Transverse colon (tissue), 4 donors: ENCODE measurements around the gene ACADM. TPM values are rescaled to one million over a fixed set of nuclear protein-coding genes. Genes with fewer than 3 reads are reported as not detected.
A peak's percentile ranks its signal among the peaks of the same experiment; 100 is the strongest.
"Not testable (repeated sequence)": the region's sequence is repeated elsewhere in the genome, so short reads cannot be mapped to it uniquely, and the experiment has no call there.

Experiments used
- DNase-seq: peaks from one replicate; pipeline ENCODE4 v3.0.0-alpha.2; 2019
- H3K27ac ChIP-seq, 4 donors: fragments of 200-600 bp; sonication (generic); 2 replicates each; pipeline ENCODE4 v1.5.1; 2016 to 2018; ENCODE audit warnings: inconsistent platforms in 4 of 4
- H3K27me3 ChIP-seq: fragments of 200-600 bp; sonication (generic); 2 replicates; pipeline ENCODE4 v1.5.1; 2017; ENCODE audit warnings: inconsistent platforms
- H3K36me3 ChIP-seq, 4 donors: fragments of 200-600 bp; sonication (generic); 2 replicates each; pipeline ENCODE4 v1.5.1; 2017 to 2019; ENCODE audit warnings: inconsistent platforms in 4 of 4
- H3K4me1 ChIP-seq, 4 donors: fragments of 200-600 bp; sonication (generic); 2 replicates each; pipeline ENCODE4 v1.5.1; 2017 to 2020; ENCODE audit warnings: inconsistent platforms in 4 of 4
- H3K4me3 ChIP-seq, 4 donors: fragments of 200-600 bp; sonication (generic); 1 replicate in 1 of 4; 2 replicates in 3 of 4; pipeline versions ENCODE4 v1.5.1 to v1.6.1; 2017 to 2019; ENCODE audit warnings: inconsistent platforms in 4 of 4
- H3K9me3 ChIP-seq, 2 donors: fragments of 200-600 bp; sonication (generic); 2 replicates each; pipeline ENCODE4 v1.5.1; 2017 to 2019; ENCODE audit warnings: inconsistent platforms in 2 of 2
- EP300 ChIP-seq: sonication (generic); formaldehyde crosslinking; IDR thresholded peaks from one replicate; pipeline ENCODE4 v1.6.1; 2017; ENCODE audit warnings: antibody characterized with exemption, low read depth
- POLR2A ChIP-seq: fragments of 450-650 bp; IDR thresholded peaks from one replicate; pipeline ENCODE4 v1.6.1; 2016; ENCODE audit warnings: antibody characterized with exemption, mild to moderate bottlenecking, moderate library complexity
- POLR2AphosphoS5 ChIP-seq, 3 donors: sonication (generic); formaldehyde crosslinking; IDR thresholded peaks; one replicate each; pipeline ENCODE4 v1.6.1; 2016; ENCODE audit warnings: antibody characterized with exemption in 3 of 3
- WGBS, 2 donors: methylation state at CpG; one replicate each; pipeline ENCODE4 v1.1.5; 2018; ENCODE audit warnings: low coverage in 1 of 2; 5-methylcytosine and 5-hydroxymethylcytosine counted together
- in situ Hi-C, 4 donors: fragments of 200-750 bp; cut with MboI; loops; one replicate each; pipeline versions ENCODE4 v1.15.0 to v1.15.1; 2017; ENCODE audit warnings: low sequenced_read_pairs in 3 of 4, low pct_ligation_motif_present in 1 of 4, low pct_unique_long_range_greater_than_20kb in 1 of 4
- intact Hi-C: fragments of 100-400 bp; cut with DNase I; formaldehyde crosslinking; loops from one replicate; pipeline ENCODE4 v1.15.1; 2023; ENCODE audit warnings: low total_unique reads
- small RNA-seq, 4 donors: library from RNA; depleted of rRNA; stranded (forward); fragments of <200 nt; gene quantifications; one replicate each; pipeline ENCODE3, GENCODE V24; 2016
- total RNA-seq, 4 donors: library from RNA; depleted of rRNA; stranded (reverse); fragments of >200 nt; gene quantifications; one replicate each; pipeline ENCODE4 v1.1.0, GENCODE V29; 2016
- TF ChIP-seq, protein P1 (sequence below), 5 experiments: fragments of 200-600 bp in 3 of 5; fragments of 450-650 bp in 2 of 5; sonication (generic) in 3 of 5; IDR thresholded peaks; 1 replicate in 2 of 5; 2 replicates in 3 of 5; pipeline ENCODE4 v1.5.1; 2016 to 2017; ENCODE audit warnings: antibody characterized with exemption in 5 of 5, inconsistent platforms in 3 of 5, mild to moderate bottlenecking in 2 of 5, moderate library complexity in 1 of 5

The ACADM gene
- total RNA-seq, 4 donors from 2014 or later = 34.4 to 138 (median 91.5) TPM

GRCh38 chr1:75808921-75809320 lies 84.4 kb downstream of the ACADM start:
- Histone ChIP-seq H3K36me3 (no peaks in the 10 kb centered on the region), H3K27ac (no peak overlapping the region), H3K9me3 (no peaks in the 10 kb centered on the region), H3K4me3 (no peak overlapping the region), H3K27me3 (no peaks in the 10 kb centered on the region), H3K4me1 (no peaks in the 10 kb centered on the region)
- intact Hi-C loops (no loop called here), in situ Hi-C loops (no loop called here)
- 40 to 61% methylated on average over 4 of the region's 4 CpGs for WGBS, 2 donors
- TF ChIP-seq EP300 (no peak), POLR2AphosphoS5 (IDR thresholded peaks at IDR 0.05) (no peak), POLR2A (no peak)
- TF ChIP-seq, protein P1, sequence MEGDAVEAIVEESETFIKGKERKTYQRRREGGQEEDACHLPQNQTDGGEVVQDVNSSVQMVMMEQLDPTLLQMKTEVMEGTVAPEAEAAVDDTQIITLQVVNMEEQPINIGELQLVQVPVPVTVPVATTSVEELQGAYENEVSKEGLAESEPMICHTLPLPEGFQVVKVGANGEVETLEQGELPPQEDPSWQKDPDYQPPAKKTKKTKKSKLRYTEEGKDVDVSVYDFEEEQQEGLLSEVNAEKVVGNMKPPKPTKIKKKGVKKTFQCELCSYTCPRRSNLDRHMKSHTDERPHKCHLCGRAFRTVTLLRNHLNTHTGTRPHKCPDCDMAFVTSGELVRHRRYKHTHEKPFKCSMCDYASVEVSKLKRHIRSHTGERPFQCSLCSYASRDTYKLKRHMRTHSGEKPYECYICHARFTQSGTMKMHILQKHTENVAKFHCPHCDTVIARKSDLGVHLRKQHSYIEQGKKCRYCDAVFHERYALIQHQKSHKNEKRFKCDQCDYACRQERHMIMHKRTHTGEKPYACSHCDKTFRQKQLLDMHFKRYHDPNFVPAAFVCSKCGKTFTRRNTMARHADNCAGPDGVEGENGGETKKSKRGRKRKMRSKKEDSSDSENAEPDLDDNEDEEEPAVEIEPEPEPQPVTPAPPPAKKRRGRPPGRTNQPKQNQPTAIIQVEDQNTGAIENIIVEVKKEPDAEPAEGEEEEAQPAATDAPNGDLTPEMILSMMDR (IDR thresholded peaks at IDR 0.05) = no peak
- DNase-seq = no peak

DNA sequence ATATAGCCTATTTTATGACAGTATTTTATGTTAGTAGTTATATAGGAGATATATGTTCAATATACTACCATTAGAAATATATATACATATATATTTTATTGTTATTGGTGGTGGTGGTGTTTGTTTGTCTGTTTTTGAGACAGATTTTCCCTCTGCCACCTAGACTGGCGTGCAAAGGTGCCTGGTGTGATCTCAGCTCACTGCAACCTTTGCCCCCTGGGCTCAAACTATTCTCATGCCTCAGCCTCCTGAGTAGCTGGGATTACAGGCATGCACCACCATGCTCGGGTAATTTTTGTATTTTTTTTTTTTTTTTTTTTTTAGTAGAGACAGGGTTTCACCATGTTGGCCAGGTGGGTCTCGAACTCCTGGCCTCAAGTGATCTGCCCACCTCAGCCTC lies 85.6 kb downstream of the ACADM start:
- intact Hi-C loops, DNase-seq: not testable (repeated sequence)

DNA sequence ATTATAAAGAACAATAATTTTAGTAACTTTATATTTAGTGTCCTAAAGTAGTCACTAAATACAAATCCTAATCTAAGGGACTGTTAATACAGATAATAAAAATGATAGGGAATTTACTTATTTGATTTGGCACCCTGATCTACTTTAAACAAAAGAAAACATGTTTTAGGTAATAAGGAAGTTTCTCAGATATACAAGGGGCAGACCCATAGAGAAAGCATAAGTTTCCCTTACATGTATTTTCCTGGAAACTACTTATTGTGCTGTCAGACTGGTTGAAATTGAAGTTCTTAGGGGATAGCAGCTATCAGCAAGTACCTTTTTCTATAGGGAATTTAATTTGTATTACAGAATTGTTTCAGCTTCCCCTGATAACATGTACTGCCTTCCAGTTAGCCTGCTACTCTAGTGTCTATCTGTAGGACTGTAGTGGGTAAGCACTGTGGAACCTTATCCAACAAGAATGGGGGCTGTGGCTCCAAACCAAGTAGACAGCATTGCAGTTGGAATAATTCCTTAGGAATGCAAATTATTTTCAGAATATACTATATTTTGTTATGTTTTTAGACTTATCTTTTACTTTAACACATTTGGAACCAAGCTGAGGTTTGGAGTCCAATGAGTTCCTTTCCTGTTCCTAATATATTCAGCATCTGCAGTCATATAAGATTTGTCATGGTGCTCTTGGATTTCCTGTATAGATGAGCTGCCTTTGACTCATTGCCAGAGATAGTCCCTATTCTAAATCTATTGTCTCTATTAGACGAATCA lies 86.9 kb downstream of the ACADM start:
- 64 to 78% methylated on average over 1 of the region's 1 CpG for WGBS, 2 donors

More for the DNA sequence above, 85.6 kb downstream of the ACADM start:
- H3K27ac ChIP-seq, H3K4me3 ChIP-seq, H3K36me3 ChIP-seq, in situ Hi-C loops, H3K27me3 ChIP-seq, H3K9me3 ChIP-seq, H3K4me1 ChIP-seq: not testable (repeated sequence)
- WGBS, 2 donors = 65 to 80% methylated on average over 3 of the region's 3 CpGs

GRCh38 chr1:75812065-75812464 lies 87.6 kb downstream of the ACADM start:
- 49 to 71% methylated on average over 2 to 3 of the region's 3 CpGs for whole genome bisulfite sequencing, 2 donors
- Histone ChIP-seq H3K4me1 (no peaks in the 10 kb centered on the region), H3K9me3 (no peaks in the 10 kb centered on the region), H3K36me3 (no peaks in the 10 kb centered on the region), H3K27ac (no peak overlapping the region), H3K4me3 (no peak overlapping the region), H3K27me3 (no peaks in the 10 kb centered on the region)
- TF ChIP-seq, protein P1 (IDR thresholded peaks at IDR 0.05) = no peak
- in situ Hi-C loops (no loop called here), intact Hi-C loops (no loop called here)
- no peak for DNase-seq

More for the DNA sequence above, 86.9 kb downstream of the ACADM start:
- no peak for DNase-seq
- intact Hi-C loops (no loop called here), in situ Hi-C loops (no loop called here)
- H3K9me3 ChIP-seq = no peaks in the 10 kb centered on the region
- H3K36me3 ChIP-seq = no peaks in the 10 kb centered on the region
- no peak overlapping the region for H3K4me3 ChIP-seq
- TF ChIP-seq POLR2AphosphoS5 (IDR thresholded peaks at IDR 0.05) (no peak), EP300 (no peak), POLR2A (no peak)
- TF ChIP-seq, protein P1 (IDR thresholded peaks at IDR 0.05) = no peak
- H3K27ac ChIP-seq = peak overlapping the region in 1 of 4 donors; percentile 15
- H3K4me1 ChIP-seq = no peaks in the 10 kb centered on the region
- no peaks in the 10 kb centered on the region for H3K27me3 ChIP-seq

Small RNA genes within 50 kb of the gene (small RNA-seq; reads per million reads assigned to genes)
- 0 reads per million in 4 donors for gene SNORD45A
- 0 reads per million in 4 donors for gene SNORD45B
- 0 reads per million in 4 donors for gene SNORD45C

Other genes with a start within 250 kb of the ACADM start
- 1 to 10 TPM in 3 of 4 donors, not detected in 1; 2.2 to 5.2 (median 3.3) TPM for gene SLC44A5, start 113.6 kb upstream of the ACADM start, total RNA-seq
- gene RABGGTB, start 61.5 kb downstream of the ACADM start, total RNA-seq = 100 to 1,000 TPM in 1 of 4 donors, 10 to 100 TPM in 3; 21.3 to 126 (median 68.4) TPM
- under 1 TPM in 2 of 4 donors, not detected in 2; 0.20 to 0.48 TPM for gene MSH4, start 72.2 kb downstream of the ACADM start, total RNA-seq
- gene ASB17, start 207.7 kb downstream of the ACADM start, total RNA-seq = not detected